GM19239 (cell line): Measurements from ENCODE around the gene ANKRD16.
"Not testable (repeated sequence)": the region's sequence is repeated elsewhere in the genome, so short reads cannot be mapped to it uniquely, and the experiment has no call there.

Experiments used
- DNase-seq: peaks from one replicate; pipeline ENCODE4 v3.0.0; 2011; ENCODE audit warnings: low spot score; ENCODE audit not compliant: insufficient read length
- FAIRE-seq: peaks from 2 replicates; lab custom pipeline; 2011; peaks lifted over from hg19 to GRCh38; lab: Jason Lieb, UNC

The ANKRD16 gene

GRCh38 chr10:5889624-5890451 is at the start of gene ANKRD16, which contains the start of gene FBH1:
Gene ANKRD16, minus strand, starts transcription at chr10:5889893. Its CDS starts 539 bp downstream, at chr10:5889354.
Gene FBH1, plus strand, starts transcription at chr10:5890243. Its CDS starts 103 bp downstream, at chr10:5890346.
- FAIRE-seq, result peak; percentile 86
- peak; percentile 93 for DNase-seq

GRCh38 chr10:5938291-5938690 is 48.6 kb upstream of the ANKRD16 start:
- DNase-seq, result no peak
- no peak for FAIRE-seq

GRCh38 chr10:5937016-5937415 is 47.3 kb upstream of the ANKRD16 start:
- DNase-seq (no peak), FAIRE-seq (no peak)

GRCh38 chr10:5935628-5936027 is 45.9 kb upstream of the ANKRD16 start:
- DNase-seq (no peak), FAIRE-seq (no peak)

GRCh38 chr10:5933909-5934546 is 44.3 kb upstream of the ANKRD16 start:
- FAIRE-seq, result no peak

GRCh38 chr10:5932345-5932744 is 42.7 kb upstream of the ANKRD16 start:
- DNase-seq, result no peak
- no peak for FAIRE-seq

More at GRCh38 chr10:5933909-5934546, 44.3 kb upstream of the ANKRD16 start:
- DNase-seq, result no peak

- DNase-seq, result no peak
- no peak for FAIRE-seq
These were observed 40.6 kb upstream of the ANKRD16 start for GRCh38 chr10:5930272-5930671.

GRCh38 chr10:5929442-5929841 is 39.7 kb upstream of the ANKRD16 start:
- DNase-seq, result no peak
- FAIRE-seq, result no peak

- FAIRE-seq (no peak), DNase-seq (no peak)
These were observed 37.6 kb upstream of the ANKRD16 start for GRCh38 chr10:5927306-5927705.

- DNase-seq (no peak), FAIRE-seq (no peak)
These were observed 35.2 kb upstream of the ANKRD16 start for GRCh38 chr10:5924889-5925288.

- no peak for FAIRE-seq
- no peak for DNase-seq
These were observed 32.1 kb upstream of the ANKRD16 start for GRCh38 chr10:5921746-5922145.

- no peak for FAIRE-seq
- DNase-seq, result no peak
These were observed 29.9 kb upstream of the ANKRD16 start for GRCh38 chr10:5919568-5919967.

- FAIRE-seq, result no peak
- no peak for DNase-seq
These were observed 29.1 kb upstream of the ANKRD16 start for GRCh38 chr10:5918763-5919162.

- DNase-seq (no peak), FAIRE-seq (no peak)
These were observed 27.6 kb upstream of the ANKRD16 start for GRCh38 chr10:5917305-5917704.

GRCh38 chr10:5915451-5915850 is 25.8 kb upstream of the ANKRD16 start:
- no peak for DNase-seq
- FAIRE-seq, result no peak

GRCh38 chr10:5913736-5914135 is 24.0 kb upstream of the ANKRD16 start:
- no peak for FAIRE-seq
- DNase-seq, result no peak

GRCh38 chr10:5911670-5912069 is 22.0 kb upstream of the ANKRD16 start:
- no peak for DNase-seq
- FAIRE-seq, result no peak

GRCh38 chr10:5910323-5911100 is 20.8 kb upstream of the ANKRD16 start:
- no peak for FAIRE-seq
- DNase-seq, result no peak

- not testable (repeated sequence) for DNase-seq, FAIRE-seq
These were observed 19.0 kb upstream of the ANKRD16 start for GRCh38 chr10:5908676-5909075.

- DNase-seq (no peak), FAIRE-seq (no peak)
These were observed 17.0 kb upstream of the ANKRD16 start for GRCh38 chr10:5906651-5907050.
